ENCODE data around the gene WT1. TPM values are rescaled to one million over a fixed set of nuclear protein-coding genes. Genes with fewer than 3 reads are reported as not detected.

Gene WT1
- total RNA-seq, 1 donor, result 16.4 TPM

DNA sequence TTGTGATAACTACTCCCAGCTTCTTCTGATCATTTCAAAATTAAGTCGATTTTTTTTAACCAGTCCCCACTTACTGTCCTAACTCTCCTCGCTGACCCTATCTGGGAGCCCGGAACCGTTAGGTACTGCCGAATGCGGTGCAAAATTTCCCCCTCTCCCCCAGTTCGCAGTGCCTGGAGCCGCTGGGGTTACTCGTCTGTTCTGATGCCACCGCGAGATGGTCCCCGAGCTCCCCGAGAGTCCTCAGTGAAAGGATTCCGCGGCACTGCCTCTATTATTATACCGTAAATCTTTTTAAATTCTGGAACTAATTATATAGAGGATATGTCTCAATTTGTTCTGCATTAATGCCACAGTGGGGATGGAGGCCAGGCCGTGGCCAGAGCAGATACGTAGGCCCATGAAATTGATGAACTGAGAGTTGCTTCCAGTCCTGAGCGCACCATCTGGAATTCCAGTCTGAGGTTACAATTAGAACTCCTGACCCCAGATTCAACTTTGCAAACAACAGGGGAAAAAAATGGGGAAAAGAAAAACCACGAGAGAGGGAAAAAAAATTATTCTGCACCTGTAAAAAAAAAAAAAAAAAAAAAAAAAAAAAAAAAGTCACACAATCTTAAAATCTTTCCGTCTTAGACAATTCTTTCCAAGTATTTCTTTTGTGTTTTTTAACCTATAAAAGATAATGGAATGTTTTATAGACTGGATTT lies 4.3 kb upstream of the WT1 start:
- TF ChIP-seq, protein P1, sequence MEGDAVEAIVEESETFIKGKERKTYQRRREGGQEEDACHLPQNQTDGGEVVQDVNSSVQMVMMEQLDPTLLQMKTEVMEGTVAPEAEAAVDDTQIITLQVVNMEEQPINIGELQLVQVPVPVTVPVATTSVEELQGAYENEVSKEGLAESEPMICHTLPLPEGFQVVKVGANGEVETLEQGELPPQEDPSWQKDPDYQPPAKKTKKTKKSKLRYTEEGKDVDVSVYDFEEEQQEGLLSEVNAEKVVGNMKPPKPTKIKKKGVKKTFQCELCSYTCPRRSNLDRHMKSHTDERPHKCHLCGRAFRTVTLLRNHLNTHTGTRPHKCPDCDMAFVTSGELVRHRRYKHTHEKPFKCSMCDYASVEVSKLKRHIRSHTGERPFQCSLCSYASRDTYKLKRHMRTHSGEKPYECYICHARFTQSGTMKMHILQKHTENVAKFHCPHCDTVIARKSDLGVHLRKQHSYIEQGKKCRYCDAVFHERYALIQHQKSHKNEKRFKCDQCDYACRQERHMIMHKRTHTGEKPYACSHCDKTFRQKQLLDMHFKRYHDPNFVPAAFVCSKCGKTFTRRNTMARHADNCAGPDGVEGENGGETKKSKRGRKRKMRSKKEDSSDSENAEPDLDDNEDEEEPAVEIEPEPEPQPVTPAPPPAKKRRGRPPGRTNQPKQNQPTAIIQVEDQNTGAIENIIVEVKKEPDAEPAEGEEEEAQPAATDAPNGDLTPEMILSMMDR (IDR thresholded peaks at IDR 0.05; ENCODE audit: insufficient read depth, low read depth, low read length), result no peak
- no peak for DNase-seq (ENCODE audit: low read depth)
- H3K4me3 ChIP-seq (ENCODE audit: low read depth, low read length), result peak overlapping the region; percentile 27

DNA sequence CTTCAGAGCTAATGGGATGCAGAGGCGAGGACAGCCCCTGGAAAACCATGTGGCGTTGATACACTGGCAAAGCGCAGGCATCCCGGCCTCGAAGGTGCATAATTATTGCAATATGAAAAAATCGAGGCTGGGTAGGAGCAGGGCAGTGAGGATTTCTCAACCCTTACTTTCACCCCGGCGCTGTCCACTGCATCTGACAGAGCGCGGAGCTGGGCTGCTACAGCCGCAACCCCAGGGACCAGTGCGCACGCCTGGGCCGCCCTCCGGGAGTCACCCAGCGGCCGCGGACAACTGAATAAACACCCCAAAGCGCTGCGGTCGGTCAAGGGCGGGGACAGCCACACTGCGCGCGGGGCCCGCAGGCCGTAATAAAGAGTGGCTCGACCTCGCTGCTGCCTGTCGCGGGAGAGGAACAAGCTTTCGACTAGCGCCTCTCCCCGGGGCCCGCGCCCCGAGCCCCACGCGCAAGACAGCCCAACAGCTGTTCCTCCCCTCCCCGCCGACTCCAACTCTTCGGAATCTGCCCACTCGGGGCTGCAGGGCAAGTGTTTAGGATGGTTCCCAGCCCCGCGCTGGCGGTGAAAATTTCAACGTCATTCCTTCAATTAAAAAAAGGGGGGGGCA lies 3.6 kb upstream of the WT1 start:
- TF ChIP-seq, protein P1 (IDR thresholded peaks at IDR 0.05; ENCODE audit: insufficient read depth, low read depth, low read length), result no peak
- DNase-seq (ENCODE audit: low read depth), result no peak
- H3K4me3 ChIP-seq (ENCODE audit: low read depth, low read length), result peak overlapping the region; percentile 27

DNA sequence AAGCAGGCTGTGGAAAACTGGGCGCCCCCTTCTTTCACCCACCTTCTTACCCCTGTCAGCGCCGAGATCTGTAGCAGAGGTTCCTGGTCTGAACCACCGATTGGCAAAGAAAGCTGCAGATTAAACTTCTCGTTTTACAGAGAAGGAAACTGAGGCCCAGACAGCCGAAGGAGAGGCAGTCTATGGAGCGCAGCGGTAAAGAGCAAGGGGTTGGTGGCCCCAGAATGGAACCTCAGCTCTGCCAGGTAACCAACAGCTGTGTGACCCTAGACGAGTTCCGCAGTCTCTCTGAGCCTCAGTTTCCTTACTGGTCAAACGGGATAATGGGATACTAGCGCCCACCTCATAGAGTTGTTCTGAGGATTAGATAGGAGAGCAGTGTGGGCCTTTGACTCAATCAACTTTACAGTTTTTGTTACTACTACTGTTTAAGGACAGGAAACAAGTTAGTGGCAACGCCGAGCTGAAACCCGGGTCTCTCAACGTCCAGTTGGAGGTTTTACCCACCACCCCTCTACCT lies 3.1 kb upstream of the WT1 start:
- TF ChIP-seq, protein P1 (IDR thresholded peaks at IDR 0.05; ENCODE audit: insufficient read depth, low read depth, low read length), result no peak
- H3K4me3 ChIP-seq (ENCODE audit: low read depth, low read length), result peak overlapping the region; percentile 61
- DNase-seq (ENCODE audit: low read depth), result no peak

DNA sequence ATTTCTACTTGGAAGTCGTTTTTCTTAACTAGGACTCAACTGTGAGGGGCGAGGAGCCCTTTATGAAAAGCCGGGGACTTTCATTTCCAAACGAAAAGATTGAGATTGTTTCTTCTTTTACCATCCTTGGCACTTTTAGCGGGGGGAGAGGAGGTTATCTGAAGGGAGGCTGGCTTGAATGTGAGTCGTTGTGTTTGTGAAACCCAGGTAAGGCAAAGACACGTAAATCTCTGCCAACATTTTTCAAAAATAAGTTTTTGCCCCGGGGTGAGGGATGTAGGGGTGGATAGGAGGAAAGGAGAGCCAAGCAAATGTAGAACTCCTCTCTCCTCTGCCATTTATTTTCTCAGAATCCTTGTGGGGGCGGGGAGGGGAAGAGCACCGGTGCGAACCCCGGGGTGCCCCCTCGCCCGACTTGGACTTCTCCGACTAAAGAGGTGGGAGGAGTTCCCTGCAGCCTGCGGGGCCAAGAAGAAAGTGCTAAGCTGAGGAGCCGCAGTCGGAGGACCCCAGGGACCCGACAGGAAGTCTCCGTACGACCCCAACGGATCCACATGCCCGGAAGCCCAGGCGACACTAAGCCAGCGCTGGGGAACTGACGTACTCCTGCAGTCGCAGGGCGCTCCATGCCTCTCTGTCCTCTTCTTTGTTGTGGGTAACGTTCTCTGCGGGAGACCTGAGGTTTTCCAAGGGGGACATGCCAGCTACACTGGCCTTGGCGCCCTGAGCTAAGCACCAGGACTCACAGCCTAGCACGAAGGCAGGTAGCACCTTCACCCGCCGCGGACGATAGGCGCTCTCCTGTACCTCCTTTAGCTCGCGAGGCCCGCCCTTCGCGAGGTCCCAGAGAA lies 2.4 kb upstream of the WT1 start:
- H3K4me3 ChIP-seq (ENCODE audit: low read depth, low read length), result peak overlapping the region; percentile 61
- no peak for DNase-seq (ENCODE audit: low read depth)
- TF ChIP-seq, protein P1 (IDR thresholded peaks at IDR 0.05; ENCODE audit: insufficient read depth, low read depth, low read length), result no peak

DNA sequence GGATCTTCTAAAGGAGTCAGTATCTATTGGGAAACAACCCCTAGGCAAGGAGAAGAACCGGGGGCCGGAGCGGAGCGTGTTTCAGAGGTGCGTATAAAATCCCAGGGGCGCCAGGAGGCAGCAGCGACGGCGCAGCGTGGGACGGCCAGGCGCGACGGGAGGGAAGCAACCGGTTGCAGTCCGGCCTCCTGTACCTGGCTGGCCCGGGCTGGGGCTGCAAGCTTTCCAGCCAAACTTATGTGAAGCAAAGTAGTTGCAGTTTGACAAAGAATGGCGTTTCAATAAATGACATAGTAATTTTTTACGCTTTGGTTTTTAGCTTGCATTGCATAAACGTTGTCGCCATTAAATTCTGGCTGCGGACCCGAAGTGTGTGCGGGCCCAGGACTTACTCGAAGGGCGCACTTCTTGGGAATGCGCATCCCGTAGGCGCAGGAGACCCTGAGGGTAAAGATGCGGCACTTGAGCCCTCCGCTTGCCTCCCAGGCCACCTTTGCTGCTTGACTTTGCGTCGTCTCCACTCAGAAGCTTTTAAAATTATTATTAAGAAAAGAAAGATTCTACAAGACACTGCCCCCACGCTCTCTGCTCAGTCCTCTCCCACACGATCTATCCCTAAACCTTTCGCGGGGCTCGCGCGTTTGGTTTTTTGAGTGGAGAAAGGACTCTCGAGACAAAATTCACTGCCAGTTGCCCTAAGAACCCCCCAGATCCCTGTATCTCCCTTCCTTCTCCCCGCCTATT lies 1.6 kb upstream of the WT1 start:
- no peak for DNase-seq (ENCODE audit: low read depth)
- TF ChIP-seq, protein P1 (IDR thresholded peaks at IDR 0.05; ENCODE audit: insufficient read depth, low read depth, low read length), result no peak
- peak overlapping the region; percentile 61 for H3K4me3 ChIP-seq (ENCODE audit: low read depth, low read length)
